Measurements from ENCODE around the gene SUSD1. TPM values are rescaled to one million over a fixed set of nuclear protein-coding genes. Genes with fewer than 3 reads are reported as not detected.

Gene SUSD1
- total RNA-seq, 1 donor: 27.2 TPM

- no peak for DNase-seq (ENCODE audit: low read depth in 2 of 3, low spot score in 2 of 3)
Observed at GRCh38 chr9:112072721-112073638, 102.1 kb downstream of the SUSD1 start.

GRCh38 chr9:112069318-112070169 is 105.6 kb downstream of the SUSD1 start:
- DNase-seq (ENCODE audit: low read depth in 2 of 3, low spot score in 2 of 3): peak in 1 of 3 donors; percentile 19

- no peak for DNase-seq (ENCODE audit: low read depth in 2 of 3, low spot score in 2 of 3)
Observed at GRCh38 chr9:112065806-112066606, 109.1 kb downstream of the SUSD1 start.

GRCh38 chr9:112064871-112065270 is 110.2 kb downstream of the SUSD1 start:
- DNase-seq (ENCODE audit: low read depth in 2 of 3, low spot score in 2 of 3): no peak

GRCh38 chr9:112063586-112063985 is 111.5 kb downstream of the SUSD1 start:
- no peak for DNase-seq (ENCODE audit: low read depth in 2 of 3, low spot score in 2 of 3)

GRCh38 chr9:112063151-112063550 is 111.9 kb downstream of the SUSD1 start:
- no peak for DNase-seq (ENCODE audit: low read depth in 2 of 3, low spot score in 2 of 3)

- peak in 2 of 3 donors; percentile 82 to 88 for DNase-seq (ENCODE audit: low read depth in 2 of 3, low spot score in 2 of 3)
Observed at GRCh38 chr9:112061152-112061740, 113.9 kb downstream of the SUSD1 start.

- DNase-seq (ENCODE audit: low read depth in 2 of 3, low spot score in 2 of 3): no peak
Observed at GRCh38 chr9:112059966-112060320, 115.2 kb downstream of the SUSD1 start.

GRCh38 chr9:112059145-112059965 is 115.7 kb downstream of the SUSD1 start:
- no peak for DNase-seq (ENCODE audit: low read depth in 2 of 3, low spot score in 2 of 3)

- no peak for DNase-seq (ENCODE audit: low read depth in 2 of 3, low spot score in 2 of 3)
Observed at GRCh38 chr9:112056996-112057395, 118.1 kb downstream of the SUSD1 start.

- no peak for DNase-seq (ENCODE audit: low read depth in 2 of 3, low spot score in 2 of 3)
Observed at GRCh38 chr9:112054916-112055315, 120.2 kb downstream of the SUSD1 start.

- no peak for DNase-seq (ENCODE audit: low read depth in 2 of 3, low spot score in 2 of 3)
Observed at GRCh38 chr9:112051812-112052211, 123.3 kb downstream of the SUSD1 start.

GRCh38 chr9:112050544-112051475 is 124.3 kb downstream of the SUSD1 start:
- no peak for DNase-seq (ENCODE audit: low read depth in 2 of 3, low spot score in 2 of 3)

GRCh38 chr9:112049811-112050516 is 125.1 kb downstream of the SUSD1 start:
- DNase-seq (ENCODE audit: low read depth in 2 of 3, low spot score in 2 of 3): no peak

- DNase-seq (ENCODE audit: low read depth in 2 of 3, low spot score in 2 of 3): no peak
Observed at GRCh38 chr9:112048924-112049691, 126.0 kb downstream of the SUSD1 start.

- no peak for DNase-seq (ENCODE audit: low read depth in 2 of 3, low spot score in 2 of 3)
Observed at GRCh38 chr9:112047538-112048066, 127.5 kb downstream of the SUSD1 start.

GRCh38 chr9:112046181-112046580 is 128.9 kb downstream of the SUSD1 start:
- DNase-seq (ENCODE audit: low read depth in 2 of 3, low spot score in 2 of 3): no peak

Measured in hematopoietic multipotent progenitor cell (in vitro differentiated cells).